Fibroblast of upper back skin (primary cell): Measurements from ENCODE around the gene MRPL34.

Source experiments
- DNase-seq: peaks from one replicate; pipeline ENCODE4 v3.0.0-alpha.2; 2013

Gene MRPL34

DNA sequence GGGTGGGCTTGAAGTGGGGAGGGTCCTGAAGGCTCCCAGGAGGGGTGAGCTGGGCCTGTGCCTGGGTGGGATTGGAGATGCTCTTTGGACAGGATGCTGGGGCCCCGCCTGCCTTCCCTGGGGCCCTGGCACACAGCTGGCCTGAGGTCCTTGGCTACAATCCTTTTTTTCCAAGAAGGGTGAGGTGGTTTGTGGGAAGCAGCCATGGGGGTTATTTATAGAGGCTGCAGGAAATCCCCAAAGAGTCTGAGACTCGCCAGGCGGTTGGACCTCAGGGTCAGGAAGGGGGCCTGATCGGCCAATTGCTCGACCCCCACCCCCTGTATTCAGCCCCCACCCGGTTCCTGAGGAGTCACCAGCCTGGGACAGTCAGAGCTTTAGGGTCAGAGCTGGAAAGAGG lies 41.7 kb downstream of the MRPL34 start:
- DNase-seq: peak; percentile 22

DNA sequence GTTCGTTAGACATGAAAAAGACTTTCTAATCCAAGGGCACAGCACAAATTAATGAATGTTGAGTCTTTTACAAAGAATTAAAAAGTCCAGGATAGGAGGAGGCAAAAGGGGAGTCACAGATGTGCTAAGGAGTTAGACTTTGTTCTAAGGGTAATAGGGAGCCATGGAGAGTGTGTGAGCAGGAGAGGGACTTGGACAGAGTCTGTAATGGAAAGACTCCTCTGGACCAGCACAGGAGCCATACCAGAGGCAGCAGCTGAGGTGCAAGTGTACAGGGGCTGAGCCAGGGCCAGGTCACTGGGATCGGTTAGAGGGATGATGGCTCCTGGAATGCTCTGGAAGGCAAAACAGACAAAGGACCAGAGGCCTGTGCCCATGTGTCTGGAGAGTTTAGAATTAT lies 42.2 kb downstream of the MRPL34 start:
- no peak for DNase-seq

DNA sequence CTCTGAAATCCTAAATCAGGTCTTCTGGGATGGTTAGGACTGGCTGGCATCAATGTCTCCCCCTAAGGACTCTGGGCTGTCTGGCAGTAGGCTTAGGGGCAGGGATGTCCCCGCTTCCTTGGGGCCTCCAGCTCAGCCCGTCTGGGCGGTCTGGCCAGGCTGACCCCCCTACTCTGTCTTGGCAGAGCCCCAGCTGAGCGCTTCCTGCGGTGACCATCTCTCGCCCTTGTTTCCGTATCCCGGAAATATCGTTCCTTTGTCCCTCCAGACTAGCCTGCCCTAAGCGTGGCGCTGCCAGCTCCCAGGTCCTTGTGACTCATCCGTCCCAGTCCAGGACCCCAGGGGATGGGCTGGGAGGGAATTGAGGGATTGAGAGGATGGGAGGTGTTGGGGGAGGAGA lies 43.0 kb downstream of the MRPL34 start:
- peak; percentile 59 for DNase-seq

DNA sequence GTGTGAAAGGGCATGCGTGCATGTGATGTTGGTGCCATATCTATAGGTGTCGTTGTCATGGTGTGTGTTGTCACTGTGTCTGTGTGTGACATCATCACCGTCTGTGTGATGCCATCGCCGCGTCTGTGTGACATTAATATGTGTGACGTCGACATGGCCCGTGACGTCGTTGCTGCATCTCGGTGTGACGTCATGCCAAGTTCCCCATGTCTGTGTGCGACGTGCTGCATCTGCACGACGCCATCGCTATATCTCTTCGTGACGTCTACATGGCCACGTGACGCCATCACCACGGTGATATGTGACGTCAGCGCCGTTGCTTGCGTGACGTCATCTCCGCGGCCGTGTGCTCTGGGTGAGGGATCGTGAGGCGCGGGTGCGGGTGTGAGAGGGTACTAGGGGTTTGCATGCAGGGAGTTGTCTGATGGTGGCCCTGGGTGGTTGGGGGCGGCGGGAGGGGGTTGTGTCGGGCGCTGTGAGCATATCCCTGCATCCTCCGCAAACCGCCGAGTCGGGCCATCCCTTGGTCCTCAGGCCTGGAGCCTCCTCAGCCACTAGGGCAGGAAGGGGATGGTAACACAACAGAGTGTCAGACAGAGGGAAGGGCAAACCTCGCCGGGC lies 46.3 kb downstream of the MRPL34 start:
- no peak for DNase-seq

DNA sequence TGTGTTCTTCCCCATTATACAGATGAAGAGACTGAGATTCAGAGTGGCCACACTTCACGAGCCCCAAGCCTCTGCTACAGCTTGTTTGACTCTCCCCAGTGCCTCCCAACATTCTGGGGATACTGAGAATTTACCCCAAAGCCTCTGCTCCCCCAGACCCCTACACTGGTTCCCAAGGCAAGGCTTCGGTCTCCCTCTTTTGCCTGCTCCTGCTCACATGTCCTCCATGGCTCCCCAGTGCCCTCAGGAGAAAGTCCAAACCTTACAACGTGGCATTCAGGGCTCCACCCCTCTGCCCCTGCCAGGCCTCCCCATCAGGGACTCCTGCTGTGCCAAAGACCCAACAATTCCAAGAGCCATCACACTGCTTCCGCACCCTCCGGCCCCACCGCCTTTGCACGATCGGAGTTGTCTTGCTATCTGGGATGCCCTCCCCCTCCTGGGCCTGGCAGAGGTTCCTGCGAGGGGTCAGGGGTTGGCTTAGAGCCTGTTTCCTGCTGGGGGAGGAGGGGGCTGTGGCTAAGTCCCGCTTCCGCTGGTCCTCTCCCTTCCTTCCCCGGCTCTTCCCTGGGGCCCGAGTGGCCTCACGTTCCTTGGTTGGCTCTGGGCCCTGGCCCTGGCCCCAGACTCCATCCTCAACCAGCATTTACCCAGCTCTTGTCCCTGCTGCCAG lies 47.1 kb downstream of the MRPL34 start:
- no peak for DNase-seq

DNA sequence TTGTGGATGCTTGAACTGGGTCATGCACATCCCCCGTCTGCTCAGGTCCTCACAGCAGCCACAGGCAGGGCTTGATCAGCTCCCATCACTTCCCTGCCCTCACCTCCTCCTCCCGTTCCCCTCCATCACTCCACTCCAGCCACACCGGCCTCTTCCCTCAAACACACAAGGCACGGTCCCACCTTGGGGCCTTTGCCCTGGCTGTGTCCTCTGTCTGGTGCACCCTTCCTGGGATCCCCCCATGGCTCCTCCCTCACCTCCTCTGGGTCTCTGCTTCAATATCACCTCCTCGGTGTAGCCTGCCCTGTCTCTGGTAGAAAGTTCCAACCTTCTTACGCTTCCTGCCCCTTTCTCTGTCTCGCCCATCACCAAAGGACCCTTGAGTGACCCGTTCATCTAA lies 47.7 kb downstream of the MRPL34 start:
- DNase-seq: no peak
